Large intestine (tissue), 3 donors: ENCODE data around the gene MEMO1. TPM values are rescaled to one million over a fixed set of nuclear protein-coding genes. Genes with fewer than 3 reads are reported as not detected.
"Not testable (repeated sequence)": the region's sequence is repeated elsewhere in the genome, so short reads cannot be mapped to it uniquely, and the experiment has no call there.

Experiments
- DNase-seq, 2 donors: peaks; one replicate each; pipeline versions ENCODE4 v3.0.0 to v3.0.0-alpha.2; 2013
- H3K27ac ChIP-seq: one replicate; pipeline ENCODE4 v1.5.1; 2013; ENCODE audit warnings: low read length
- H3K27me3 ChIP-seq: 2 replicates; pipeline ENCODE4 v1.6.1; 2013; ENCODE audit warnings: low read length; ENCODE audit not compliant: control insufficient read depth, insufficient read depth
- H3K36me3 ChIP-seq: 2 replicates; pipeline ENCODE4 v1.6.1; 2013; ENCODE audit warnings: low read length; ENCODE audit not compliant: control insufficient read depth, insufficient read depth
- H3K4me1 ChIP-seq: one replicate; pipeline ENCODE4 v1.6.1; 2013; ENCODE audit warnings: low read length; ENCODE audit not compliant: control insufficient read depth, insufficient read depth
- H3K4me3 ChIP-seq: one replicate; pipeline ENCODE4 v1.5.1; 2013; ENCODE audit warnings: low read length
- H3K9me3 ChIP-seq: one replicate; pipeline ENCODE4 v1.6.1; 2013; ENCODE audit warnings: mild to moderate bottlenecking, low read depth, low read length, moderate library complexity; ENCODE audit not compliant: control insufficient read depth
- WGBS: methylation state at CpG from one replicate; pipeline ENCODE4 v1.1.5; 2013; ENCODE audit warnings: low lambda C conversion rate; ENCODE audit not compliant: insufficient coverage; 5-methylcytosine and 5-hydroxymethylcytosine counted together
- polyA plus RNA-seq: library from polyadenylated mRNA; unstranded; fragments of 120-200 nt; gene quantifications from one replicate; pipeline ENCODE4 v1.2.1, GENCODE V29; 2013

Gene MEMO1
- polyA plus RNA-seq, 1 donor: 38.3 TPM

DNA sequence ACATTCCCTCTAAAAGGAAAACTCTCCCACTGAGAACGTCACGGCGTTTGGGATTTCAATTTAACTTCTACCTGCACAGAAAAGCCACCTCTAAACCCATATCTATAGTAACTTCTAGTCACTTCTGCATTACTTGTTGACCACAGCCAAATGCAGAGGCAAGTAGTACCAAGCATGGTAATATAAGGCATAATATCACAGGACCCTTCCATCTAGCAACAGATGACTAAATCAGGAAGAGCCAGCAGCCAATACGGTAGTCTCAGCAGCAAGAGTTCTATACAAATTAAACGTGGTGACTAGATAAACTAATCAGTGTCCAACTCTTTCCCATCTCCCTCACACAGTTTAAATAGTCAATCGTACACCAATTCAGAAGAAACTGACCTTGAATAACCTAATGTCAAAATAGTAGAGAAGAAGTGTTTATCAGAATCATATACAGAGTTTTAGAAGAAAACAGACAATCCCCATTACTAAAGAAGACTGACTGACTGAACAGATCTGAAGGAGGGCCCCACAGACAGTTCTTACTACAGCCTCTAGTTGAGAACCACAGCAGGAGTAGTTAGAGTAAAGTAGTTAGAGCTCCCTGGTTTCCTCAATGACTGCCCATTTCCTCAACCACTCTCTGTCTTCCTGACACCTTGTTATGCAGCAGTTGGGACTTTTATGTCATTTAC is 30.0 kb downstream of the MEMO1 start:
- Histone ChIP-seq H3K36me3 (no peaks in the 10 kb centered on the region), H3K27ac (no peak overlapping the region), H3K9me3 (peaks cover 2% of the 10 kb centered on the region), H3K4me1 (no peaks in the 10 kb centered on the region), H3K27me3 (no peaks in the 10 kb centered on the region), H3K4me3 (no peak overlapping the region)
- no CpG with 5 or more reads among the region's 6 CpGs for WGBS
- peak; percentile 13 to 31 for DNase-seq

DNA sequence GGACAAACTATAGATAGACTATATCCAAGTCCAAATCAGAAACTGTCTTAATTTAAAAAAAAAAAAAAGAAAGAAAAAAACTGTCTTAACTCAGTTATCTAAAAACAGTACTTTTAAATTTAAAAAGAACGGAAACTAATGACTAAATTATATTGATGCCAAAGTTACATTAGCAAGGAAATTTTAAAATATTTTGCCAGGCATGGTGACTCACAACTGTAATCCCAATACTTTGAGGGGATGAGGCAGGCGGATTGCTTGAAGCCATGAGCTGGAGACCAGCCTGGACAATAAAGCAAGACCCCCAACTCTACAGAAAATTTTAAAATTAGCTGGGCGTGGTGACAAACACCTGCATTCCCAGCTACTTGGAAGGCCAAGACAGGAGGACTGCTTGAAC is 30.9 kb downstream of the MEMO1 start:
- WGBS: 100% methylated on average over 1 of the region's 3 CpGs
- H3K4me1 ChIP-seq: no peaks in the 10 kb centered on the region
- H3K27ac ChIP-seq: no peak overlapping the region
- H3K4me3 ChIP-seq: no peak overlapping the region
- H3K36me3 ChIP-seq: no peaks in the 10 kb centered on the region
- H3K27me3 ChIP-seq: no peaks in the 10 kb centered on the region
- H3K9me3 ChIP-seq: peaks cover 2% of the 10 kb centered on the region
- no peak for DNase-seq

DNA sequence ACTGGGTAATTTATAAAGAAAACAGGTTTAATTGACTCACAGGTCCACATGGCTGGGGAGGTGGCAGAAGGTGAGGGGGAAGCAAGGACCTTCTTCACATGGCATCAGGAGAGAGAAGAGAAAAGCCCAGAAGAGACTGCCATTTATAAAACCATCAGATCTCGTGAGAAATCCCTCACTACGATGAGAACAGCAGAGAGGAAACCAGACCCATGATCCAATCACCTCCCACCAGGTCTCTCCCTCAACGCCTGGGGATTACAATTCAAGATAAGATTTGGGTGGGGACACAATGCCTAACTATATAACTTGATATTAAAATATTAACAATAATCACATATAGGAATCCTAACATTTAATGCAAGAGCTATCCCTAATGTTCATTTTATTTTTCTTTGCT is 31.8 kb downstream of the MEMO1 start:
- DNase-seq: no peak
- no peak overlapping the region for H3K4me3 ChIP-seq
- H3K9me3 ChIP-seq: no peaks in the 10 kb centered on the region
- no peaks in the 10 kb centered on the region for H3K36me3 ChIP-seq
- H3K27ac ChIP-seq: no peak overlapping the region
- no peaks in the 10 kb centered on the region for H3K27me3 ChIP-seq
- WGBS: 83% methylated on average over 1 of the region's 3 CpGs
- no peaks in the 10 kb centered on the region for H3K4me1 ChIP-seq

DNA sequence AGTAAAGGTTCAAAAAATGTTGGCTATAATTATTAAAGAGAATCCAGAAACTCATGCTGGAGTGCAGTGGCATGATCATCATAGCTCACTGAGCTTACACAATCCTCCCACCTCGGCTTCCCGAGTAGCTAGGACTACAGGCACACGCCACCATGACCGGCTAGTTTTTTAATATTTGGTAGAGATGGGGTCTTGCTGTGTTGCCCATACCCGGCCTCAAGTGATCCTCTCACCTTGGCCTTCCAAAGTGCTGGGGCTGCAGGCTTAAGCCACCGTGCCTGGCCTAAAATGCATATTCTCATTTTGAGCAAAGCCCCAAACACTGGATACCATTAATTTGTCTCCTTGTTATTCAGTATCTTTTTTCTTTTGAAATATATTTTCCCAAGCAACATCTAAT is 32.4 kb downstream of the MEMO1 start:
- no CpG with 5 or more reads among the region's 6 CpGs for WGBS
- Histone ChIP-seq H3K4me1 (no peaks in the 10 kb centered on the region), H3K36me3 (no peaks in the 10 kb centered on the region), H3K27me3 (no peaks in the 10 kb centered on the region), H3K27ac (no peak overlapping the region), H3K9me3 (no peaks in the 10 kb centered on the region), H3K4me3 (no peak overlapping the region)
- no peak for DNase-seq

DNA sequence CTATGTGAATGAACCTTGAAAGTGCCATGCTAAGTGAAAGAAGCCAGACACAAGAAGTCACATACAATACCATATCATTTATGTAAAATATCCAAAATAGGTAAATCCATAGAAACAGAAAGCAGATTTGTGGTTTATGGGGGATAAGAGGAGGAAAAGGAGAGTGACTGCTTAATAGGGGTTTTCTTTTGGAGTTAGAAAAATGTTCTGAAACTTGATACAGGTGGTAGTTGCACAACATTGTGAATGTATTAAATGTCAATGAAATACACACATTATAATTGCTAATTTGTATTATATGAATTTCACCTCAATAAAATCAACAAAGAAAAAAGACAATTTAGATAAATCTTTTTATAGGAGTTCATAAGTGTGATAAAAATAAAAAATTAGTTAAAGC is 37.1 kb downstream of the MEMO1 start:
- no peak overlapping the region for H3K27ac ChIP-seq
- DNase-seq: no peak
- no peaks in the 10 kb centered on the region for H3K9me3 ChIP-seq
- no peak overlapping the region for H3K4me3 ChIP-seq
- no peaks in the 10 kb centered on the region for H3K36me3 ChIP-seq
- no peaks in the 10 kb centered on the region for H3K27me3 ChIP-seq
- H3K4me1 ChIP-seq: no peaks in the 10 kb centered on the region

DNA sequence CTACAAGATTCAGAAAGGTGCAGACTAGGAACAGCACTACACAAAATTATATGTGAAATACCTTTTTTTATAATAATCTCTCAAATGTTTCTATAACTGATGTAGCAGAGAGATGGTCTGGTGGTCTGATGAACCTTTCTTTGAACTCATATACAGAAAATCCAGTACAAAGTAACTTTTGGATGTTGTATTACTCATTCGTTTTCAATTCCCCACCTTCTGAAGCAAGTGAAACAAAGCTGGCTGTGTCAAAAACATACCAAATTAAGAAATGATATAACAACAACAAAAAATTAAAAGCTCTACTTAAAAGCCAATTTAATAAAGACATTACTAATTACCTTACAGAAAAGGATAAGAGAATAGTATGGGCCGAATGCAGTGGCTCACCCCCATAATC is 38.7 kb downstream of the MEMO1 start:
- no peaks in the 10 kb centered on the region for H3K27me3 ChIP-seq
- no peaks in the 10 kb centered on the region for H3K9me3 ChIP-seq
- H3K4me1 ChIP-seq: no peaks in the 10 kb centered on the region
- no peaks in the 10 kb centered on the region for H3K36me3 ChIP-seq
- H3K27ac ChIP-seq: no peak overlapping the region
- DNase-seq: no peak
- WGBS: 89% methylated on average over 1 of the region's 2 CpGs
- no peak overlapping the region for H3K4me3 ChIP-seq

DNA sequence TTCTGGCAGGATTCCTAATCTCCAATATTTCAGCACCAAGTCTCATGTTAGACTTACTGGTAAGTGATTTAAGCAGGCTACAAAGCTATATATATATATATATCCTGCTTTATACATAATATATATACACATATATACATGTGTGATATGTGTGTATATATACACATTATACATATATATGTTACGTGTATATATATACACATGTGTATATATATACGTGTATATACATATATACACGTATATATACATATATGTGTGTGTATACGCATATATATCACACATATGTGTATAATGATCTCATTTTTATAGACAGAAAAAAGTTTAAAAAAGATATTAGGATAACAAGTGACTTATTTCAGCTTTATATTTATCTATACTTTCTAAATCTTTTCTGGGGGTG is 41.6 kb downstream of the MEMO1 start:
- H3K9me3 ChIP-seq: peaks cover 2% of the 10 kb centered on the region
- DNase-seq: no peak
- no peak overlapping the region for H3K27ac ChIP-seq
- WGBS: 93% methylated on average over 2 of the region's 4 CpGs
- no peak overlapping the region for H3K4me3 ChIP-seq
- H3K27me3 ChIP-seq: no peaks in the 10 kb centered on the region
- no peaks in the 10 kb centered on the region for H3K36me3 ChIP-seq
- H3K4me1 ChIP-seq: no peaks in the 10 kb centered on the region

DNA sequence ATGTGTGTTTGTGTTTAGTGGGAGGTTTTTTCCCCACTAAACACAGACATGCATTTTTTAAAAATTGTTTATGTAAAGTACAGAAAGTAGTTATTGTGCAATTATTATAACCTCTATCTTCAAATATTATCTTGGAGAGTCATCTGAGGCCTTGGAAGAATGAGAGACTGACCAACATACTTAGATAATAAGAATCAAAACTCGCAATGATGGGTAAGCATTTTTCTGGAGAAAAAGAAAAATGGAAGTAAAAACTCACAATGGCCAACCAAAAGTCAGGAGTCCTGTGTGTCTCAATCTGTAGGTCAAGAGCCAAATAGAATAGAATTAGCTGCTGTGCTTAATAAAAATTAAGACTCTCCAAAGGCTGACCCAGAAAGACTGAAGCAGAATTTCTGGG is 43.0 kb downstream of the MEMO1 start:
- Histone ChIP-seq H3K36me3 (no peaks in the 10 kb centered on the region), H3K4me3 (no peak overlapping the region), H3K27ac (no peak overlapping the region), H3K27me3 (no peaks in the 10 kb centered on the region), H3K4me1 (no peaks in the 10 kb centered on the region), H3K9me3 (peaks cover 2% of the 10 kb centered on the region)
- 100% methylated on average over 1 of the region's 1 CpG for WGBS
- DNase-seq: no peak

DNA sequence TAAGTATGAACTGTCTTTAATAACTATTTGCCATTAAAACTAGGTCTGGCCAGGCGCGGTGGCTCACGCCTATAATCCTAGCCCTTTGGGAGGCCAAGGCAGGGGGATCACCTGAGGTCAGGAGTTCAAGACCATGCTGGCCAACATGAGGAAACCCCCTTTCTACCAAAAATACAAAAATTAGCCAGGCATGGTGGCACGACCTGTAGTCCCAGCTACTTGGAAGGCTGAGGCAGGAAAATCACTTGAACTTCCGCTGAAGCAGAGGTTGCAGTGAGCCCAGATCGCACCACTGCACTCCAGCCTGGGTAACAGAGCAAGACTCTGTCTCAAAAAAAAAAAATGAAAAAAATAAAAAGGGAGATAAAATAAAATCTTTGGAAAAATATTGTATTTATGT is 44.4 kb downstream of the MEMO1 start:
- not testable (repeated sequence) for H3K36me3 ChIP-seq, H3K4me3 ChIP-seq, H3K4me1 ChIP-seq, H3K27ac ChIP-seq, DNase-seq, H3K9me3 ChIP-seq, H3K27me3 ChIP-seq
- WGBS: no CpG with 5 or more reads among the region's 6 CpGs

DNA sequence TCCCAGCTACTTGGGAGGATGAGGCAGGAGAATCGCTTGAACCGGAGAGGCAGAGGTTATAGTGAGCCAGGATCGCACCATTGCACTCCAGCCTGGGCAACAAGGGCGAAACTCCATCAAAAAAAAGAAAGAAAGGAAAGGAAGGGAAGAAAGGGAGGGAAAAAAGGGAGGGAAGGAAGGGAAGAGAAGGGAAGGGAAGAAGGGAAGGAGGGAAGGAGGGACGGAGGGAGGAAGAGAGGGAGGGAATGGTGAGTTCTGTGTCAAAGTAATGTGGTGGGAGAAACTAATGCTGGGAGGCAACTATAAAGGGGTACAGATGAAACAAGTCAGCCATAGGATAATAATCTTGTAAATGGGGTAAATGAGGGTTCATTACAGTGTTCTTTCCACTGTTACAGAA is 45.7 kb downstream of the MEMO1 start:
- Histone ChIP-seq H3K9me3 (peaks cover 2% of the 10 kb centered on the region), H3K36me3 (no peaks in the 10 kb centered on the region), H3K4me3 (no peak overlapping the region), H3K27ac (no peak overlapping the region), H3K4me1 (no peaks in the 10 kb centered on the region), H3K27me3 (no peaks in the 10 kb centered on the region)
- 100% methylated on average over 3 of the region's 5 CpGs for WGBS
- DNase-seq: no peak

DNA sequence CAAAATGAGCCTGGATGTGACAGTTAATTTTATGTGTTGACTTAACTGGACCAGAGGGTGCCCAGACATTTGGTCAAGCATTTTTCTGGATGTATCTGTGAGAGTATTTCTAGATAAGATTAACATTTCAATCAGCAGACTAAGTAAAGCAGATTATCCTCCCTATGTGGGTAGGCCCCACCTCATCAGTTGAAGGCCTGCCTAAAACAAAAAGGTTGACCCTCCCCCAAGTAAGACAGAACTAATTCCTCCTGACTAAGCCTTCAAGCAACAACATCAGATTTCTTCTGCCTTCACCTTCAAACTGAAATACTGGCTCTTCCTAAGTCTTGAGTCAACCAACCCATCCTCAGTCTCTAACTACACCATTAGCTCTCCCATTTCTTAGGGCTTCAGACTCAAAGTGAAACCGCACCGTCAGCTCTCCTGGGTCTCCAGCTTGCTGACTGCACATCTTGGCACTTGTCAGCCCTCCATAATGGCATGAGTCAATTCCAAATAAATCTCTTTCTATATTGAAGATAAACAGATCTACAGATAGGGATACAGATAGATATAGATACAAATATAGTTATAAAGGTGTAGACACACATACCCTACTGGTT is 47.9 kb downstream of the MEMO1 start:
- Histone ChIP-seq H3K36me3 (no peaks in the 10 kb centered on the region), H3K4me1 (no peaks in the 10 kb centered on the region), H3K27me3 (no peaks in the 10 kb centered on the region), H3K9me3 (peaks cover 2% of the 10 kb centered on the region), H3K4me3 (no peak overlapping the region), H3K27ac (no peak overlapping the region)
- no peak for DNase-seq
- no CpG with 5 or more reads among the region's 2 CpGs for WGBS
